A673 (cell line): ENCODE measurements around the gene IFT122. TPM values are rescaled to one million over a fixed set of nuclear protein-coding genes. Genes with fewer than 3 reads are reported as not detected.
A peak's percentile ranks its signal among the peaks of the same experiment; 100 is the strongest.

ENCODE experiments used
- BruUV-seq: library from RNA; stranded (reverse); fragments of 400-500 nt; replicated peaks from 2 replicates; lab custom pipeline; 2021; lab: Mats Ljungman, UMichigan
- CTCF ChIA-PET: fragments of 300-600 bp; sonication (Branson Sonifier 250); formaldehyde crosslinking; loops from one replicate; lab custom pipeline; 2022; ENCODE audit warnings: antibody characterized with exemption; lab: Charles Lee
- POLR2A ChIA-PET: fragments of 300-600 bp; sonication (Branson Sonifier 250); formaldehyde crosslinking; loops from one replicate; lab custom pipeline; 2022; ENCODE audit warnings: antibody characterized with exemption; ENCODE audit not compliant: low non-redundant PET; lab: Charles Lee
- DNase-seq: peaks from one replicate; pipeline ENCODE4 v3.0.0-alpha.2; 2015; ENCODE audit warnings: low spot score
- H3K27ac ChIP-seq: fragments of 200-600 bp; sonication (generic); 2 replicates; pipeline ENCODE4 v1.5.1; 2016; ENCODE audit warnings: mixed run types, low read depth, mild to moderate bottlenecking, mixed read lengths, antibody characterized with exemption, low read length; ENCODE audit not compliant: poor library complexity, severe bottlenecking
- H3K27me3 ChIP-seq: fragments of 200-600 bp; sonication (generic); replicated peaks from 2 replicates; pipeline ENCODE4 v1.6.1; 2017; ENCODE audit warnings: mixed run types, low read depth, mild to moderate bottlenecking, mixed read lengths, antibody characterized with exemption, low read length; ENCODE audit not compliant: insufficient read depth, poor library complexity
- H3K36me3 ChIP-seq: fragments of 200-600 bp; sonication (generic); 2 replicates; pipeline ENCODE4 v1.6.1; 2016; ENCODE audit warnings: mixed run types, mild to moderate bottlenecking, mixed read lengths, antibody characterized with exemption, low read length; ENCODE audit not compliant: insufficient read depth, poor library complexity, severe bottlenecking
- H3K4me1 ChIP-seq: fragments of 200-600 bp; sonication (generic); 2 replicates; pipeline ENCODE4 v1.6.1; 2017; ENCODE audit warnings: mixed run types, mild to moderate bottlenecking, mixed read lengths, antibody characterized with exemption, low read length; ENCODE audit not compliant: insufficient read depth, poor library complexity, severe bottlenecking
- H3K4me3 ChIP-seq: fragments of 200-600 bp; sonication (generic); 2 replicates; pipeline ENCODE4 v1.5.1; 2016; ENCODE audit warnings: low read depth, mixed run types, mild to moderate bottlenecking, mixed read lengths, low read length; ENCODE audit not compliant: poor library complexity, severe bottlenecking
- H3K9me3 ChIP-seq: fragments of 200-600 bp; sonication (generic); 2 replicates; pipeline ENCODE4 v1.6.1; 2016; ENCODE audit warnings: mixed run types, low read depth, mild to moderate bottlenecking, mixed read lengths, antibody characterized with exemption, low read length; ENCODE audit not compliant: poor library complexity, severe bottlenecking
- EZH2 ChIP-seq: fragments of 200-600 bp; sonication (generic); IDR thresholded peaks from 2 replicates; pipeline ENCODE4 v1.6.1; 2017; ENCODE audit warnings: borderline replicate concordance, low read depth, mild to moderate bottlenecking, mixed read lengths, antibody characterized with exemption, low read length; ENCODE audit not compliant: poor library complexity, severe bottlenecking
- intact Hi-C: fragments of 100-400 bp; cut with micrococcal nuclease; formaldehyde crosslinking; loops from one replicate; pipeline ENCODE4 v1.10.0; 2022; ENCODE audit not compliant: unreplicated experiment
- total RNA-seq: library from RNA; stranded (reverse); gene quantifications from 2 replicates; pipeline ENCODE4 v1.2.3, GENCODE V29; 2021
- TF ChIP-seq, protein P1 (sequence below): fragments of 300-800, 200-600 bp; sonication (generic); conservative IDR thresholded peaks from 2 replicates; pipeline ENCODE4 v1.5.1; 2017; ENCODE audit warnings: low read depth, mild to moderate bottlenecking, antibody characterized with exemption, low read length, moderate library complexity, mixed read lengths

The IFT122 gene
- total RNA-seq, 1 experiment from 2014 or later: 48.2 TPM

DNA sequence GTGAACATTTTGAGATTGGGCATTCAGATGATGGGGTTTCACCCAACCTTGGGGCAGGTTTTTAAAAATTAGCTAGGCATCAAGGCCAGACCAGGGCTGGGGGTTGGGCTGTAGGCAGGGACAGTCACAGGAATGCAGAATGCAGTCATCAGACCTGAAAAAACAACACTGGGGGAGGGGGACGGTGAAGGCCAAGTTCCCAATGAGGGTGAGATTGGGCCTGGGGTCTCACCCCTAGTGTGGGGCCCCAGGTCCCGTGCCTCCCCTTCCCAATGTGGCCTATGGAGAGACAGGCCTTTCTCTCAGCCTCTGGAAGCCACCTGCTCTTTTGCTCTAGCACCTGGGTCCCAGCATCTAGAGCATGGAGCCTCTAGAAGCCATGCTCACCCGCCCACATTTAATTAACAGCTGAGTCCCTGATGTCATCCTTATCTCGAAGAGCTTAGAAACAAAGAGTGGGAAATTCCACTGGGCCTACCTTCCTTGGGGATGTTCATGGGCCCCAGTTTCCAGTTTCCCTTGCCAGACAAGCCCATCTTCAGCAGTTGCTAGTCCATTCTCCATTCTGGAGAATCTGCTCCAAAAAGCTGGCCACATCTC, 94.5 kb downstream of the IFT122 start:
- intact Hi-C loops: no loop called here
- Histone ChIP-seq H3K36me3 (no peaks in the 10 kb centered on the region), H3K27me3 (no peaks in the 10 kb centered on the region), H3K27ac (no peak overlapping the region), H3K4me3 (no peak overlapping the region), H3K9me3 (no peaks in the 10 kb centered on the region), H3K4me1 (no peaks in the 10 kb centered on the region)
- DNase-seq: peak; percentile 19
- POLR2A ChIA-PET: no interaction called here
- TF ChIP-seq, protein P1, sequence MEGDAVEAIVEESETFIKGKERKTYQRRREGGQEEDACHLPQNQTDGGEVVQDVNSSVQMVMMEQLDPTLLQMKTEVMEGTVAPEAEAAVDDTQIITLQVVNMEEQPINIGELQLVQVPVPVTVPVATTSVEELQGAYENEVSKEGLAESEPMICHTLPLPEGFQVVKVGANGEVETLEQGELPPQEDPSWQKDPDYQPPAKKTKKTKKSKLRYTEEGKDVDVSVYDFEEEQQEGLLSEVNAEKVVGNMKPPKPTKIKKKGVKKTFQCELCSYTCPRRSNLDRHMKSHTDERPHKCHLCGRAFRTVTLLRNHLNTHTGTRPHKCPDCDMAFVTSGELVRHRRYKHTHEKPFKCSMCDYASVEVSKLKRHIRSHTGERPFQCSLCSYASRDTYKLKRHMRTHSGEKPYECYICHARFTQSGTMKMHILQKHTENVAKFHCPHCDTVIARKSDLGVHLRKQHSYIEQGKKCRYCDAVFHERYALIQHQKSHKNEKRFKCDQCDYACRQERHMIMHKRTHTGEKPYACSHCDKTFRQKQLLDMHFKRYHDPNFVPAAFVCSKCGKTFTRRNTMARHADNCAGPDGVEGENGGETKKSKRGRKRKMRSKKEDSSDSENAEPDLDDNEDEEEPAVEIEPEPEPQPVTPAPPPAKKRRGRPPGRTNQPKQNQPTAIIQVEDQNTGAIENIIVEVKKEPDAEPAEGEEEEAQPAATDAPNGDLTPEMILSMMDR: no peak
- no peak for TF ChIP-seq EZH2
- no TSS peak for BruUV-seq
- CTCF ChIA-PET: no interaction called here

DNA sequence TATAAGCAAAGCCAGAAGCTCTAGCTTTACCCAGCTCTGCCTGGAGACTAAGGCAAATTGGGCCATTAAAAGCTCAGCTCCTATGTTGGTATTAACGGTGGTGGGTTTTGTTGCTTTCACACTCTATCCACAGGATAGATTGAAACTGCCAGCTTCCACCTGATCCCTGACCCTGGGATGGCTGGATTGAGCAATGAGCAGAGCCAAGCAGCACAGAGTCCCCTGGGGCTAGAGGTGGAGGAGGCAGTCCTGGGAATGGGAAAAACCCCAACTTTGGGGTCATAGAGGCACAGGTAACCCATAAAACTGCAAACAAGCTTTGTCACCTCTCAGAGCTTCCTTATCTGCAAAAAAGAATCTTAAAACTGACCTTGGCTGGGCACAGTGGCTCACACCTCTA, 95.1 kb downstream of the IFT122 start:
- POLR2A ChIA-PET: interaction anchor here (0.7 kb wide), 1 partner anchor 20 kb away, joined by 7 read pairs; no protein-coding TSS in a partner anchor
- BruUV-seq: no TSS peak
- Histone ChIP-seq H3K36me3 (no peaks in the 10 kb centered on the region), H3K27me3 (no peaks in the 10 kb centered on the region), H3K4me3 (no peak overlapping the region), H3K4me1 (no peaks in the 10 kb centered on the region), H3K27ac (no peak overlapping the region), H3K9me3 (no peaks in the 10 kb centered on the region)
- no peak for DNase-seq
- CTCF ChIA-PET: no interaction called here
- intact Hi-C loops: no loop called here
- no peak for TF ChIP-seq EZH2
- TF ChIP-seq, protein P1: no peak

DNA sequence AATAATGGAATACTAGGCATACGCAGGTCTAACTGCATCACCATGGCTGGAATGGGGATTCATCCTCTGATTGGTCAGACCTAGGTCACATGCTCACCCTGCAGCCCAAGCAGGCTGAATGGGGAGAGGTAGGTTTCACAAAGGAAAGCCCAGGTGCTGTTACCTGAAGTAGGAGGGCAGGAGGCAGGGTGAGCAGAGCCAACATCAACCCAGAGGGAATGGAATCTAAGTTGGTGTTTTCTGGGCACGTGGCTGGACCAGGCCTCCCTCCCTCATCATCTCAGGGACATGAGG, 96.3 kb downstream of the IFT122 start:
- BruUV-seq: no TSS peak
- ChIA-PET CTCF (no interaction called here), POLR2A (no interaction called here)

More for the DNA sequence above, 96.3 kb downstream of the IFT122 start:
- H3K9me3 ChIP-seq: no peaks in the 10 kb centered on the region
- no peak overlapping the region for H3K4me3 ChIP-seq
- H3K4me1 ChIP-seq: no peaks in the 10 kb centered on the region
- no peak for DNase-seq
- intact Hi-C loops: no loop called here
- H3K27me3 ChIP-seq: no peaks in the 10 kb centered on the region
- no peaks in the 10 kb centered on the region for H3K36me3 ChIP-seq
- H3K27ac ChIP-seq: no peak overlapping the region
- TF ChIP-seq, protein P1: no peak
- no peak for TF ChIP-seq EZH2
